WTC11 (cell line): Measurements from ENCODE around the gene MUC4. TPM values are rescaled to one million over a fixed set of nuclear protein-coding genes. Genes with fewer than 3 reads are reported as not detected.

ENCODE experiments used
- ATAC-seq: fragments of 200-7000 bp; cut with Tn5 transposase; 2 replicates; pipeline ENCODE4 v1.10.0; 2021; ENCODE audit warnings: mild to moderate bottlenecking, moderate library complexity
- CTCF ChIA-PET: fragments of 300-600 bp; sonication (Branson Sonifier 250); formaldehyde crosslinking; loops from one replicate; lab custom pipeline; 2021; ENCODE audit warnings: antibody characterized with exemption; lab: Charles Lee
- POLR2A ChIA-PET: fragments of 350-600 bp; sonication (Branson Sonifier 250); formaldehyde crosslinking; loops from one replicate; lab custom pipeline; 2021; ENCODE audit warnings: antibody characterized with exemption; lab: Charles Lee
- DNase-seq: peaks from one replicate; pipeline ENCODE4 v3.0.0; 2021; ENCODE audit warnings: low spot score
- H3K27ac Mint-ChIP-seq: 2 replicates; pipeline ENCODE4 v1.8.0; 2021; ENCODE audit warnings: mixed read lengths
- H3K27me3 Mint-ChIP-seq: 2 replicates; pipeline ENCODE4 v1.8.0; 2021; ENCODE audit warnings: low read depth, mild to moderate bottlenecking, moderate library complexity, mixed read lengths
- H3K36me3 Mint-ChIP-seq: 2 replicates; pipeline ENCODE4 v1.8.0; 2021; ENCODE audit warnings: mixed read lengths
- H3K4me1 Mint-ChIP-seq: 2 replicates; pipeline ENCODE4 v1.8.0; 2022; ENCODE audit warnings: mixed read lengths
- H3K4me3 Mint-ChIP-seq: 2 replicates; pipeline ENCODE4 v1.8.0; 2021; ENCODE audit warnings: mild to moderate bottlenecking, moderate library complexity, mixed read lengths
- H3K9me3 Mint-ChIP-seq: 2 replicates; pipeline ENCODE4 v1.8.0; 2021; ENCODE audit warnings: mixed read lengths
- ATF6 ChIP-seq: sonication (generic); formaldehyde crosslinking; IDR thresholded peaks from 2 replicates; pipeline ENCODE4 v1.8.1; 2023; ENCODE audit warnings: mild to moderate bottlenecking, missing genetic modification reagents
- CDX4 ChIP-seq: fragments of 250-450 bp; sonication (Bioruptor Pico); IDR thresholded peaks from 2 replicates; pipeline ENCODE4 v1.9.0; 2021; ENCODE audit warnings: moderate library complexity, mild to moderate bottlenecking, inconsistent platforms, borderline replicate concordance
- CREB1 ChIP-seq: sonication (generic); formaldehyde crosslinking; IDR thresholded peaks from 2 replicates; pipeline ENCODE4 v1.8.0; 2023; ENCODE audit warnings: mild to moderate bottlenecking, missing genetic modification reagents
- CTCF ChIP-seq: fragments of 200-600 bp; IDR thresholded peaks from 2 replicates; pipeline ENCODE4 v1.8.0; 2022; ENCODE audit warnings: antibody characterized with exemption
- E2F1 ChIP-seq: sonication (generic); formaldehyde crosslinking; IDR thresholded peaks from 2 replicates; pipeline ENCODE4 v1.8.0; 2022; ENCODE audit warnings: mild to moderate bottlenecking, missing genetic modification reagents
- ESRRA ChIP-seq: sonication (generic); formaldehyde crosslinking; IDR thresholded peaks from 2 replicates; pipeline ENCODE4 v1.8.1; 2022; ENCODE audit warnings: mild to moderate bottlenecking, missing genetic modification reagents, borderline replicate concordance
- FOXP1 ChIP-seq: sonication (generic); formaldehyde crosslinking; IDR thresholded peaks from 2 replicates; pipeline ENCODE4 v1.8.0; 2022; ENCODE audit warnings: missing genetic modification reagents, mild to moderate bottlenecking, moderate library complexity, borderline replicate concordance
- FOXP4 ChIP-seq: sonication (generic); formaldehyde crosslinking; IDR thresholded peaks from 2 replicates; pipeline ENCODE4 v1.8.0; 2022; ENCODE audit warnings: mild to moderate bottlenecking, missing genetic modification reagents
- GRHL2 ChIP-seq: fragments of 250-450 bp; sonication (Bioruptor Pico); IDR thresholded peaks from 2 replicates; pipeline ENCODE4 v1.8.0; 2022; ENCODE audit warnings: mild to moderate bottlenecking, moderate library complexity; ENCODE audit not compliant: insufficient replicate concordance, severe bottlenecking
- JAZF1 ChIP-seq: fragments of 250-450 bp; sonication (Bioruptor Pico); IDR thresholded peaks from 2 replicates; pipeline ENCODE4 v1.9.0; 2021; ENCODE audit warnings: moderate library complexity, mild to moderate bottlenecking, inconsistent platforms
- JUN ChIP-seq: sonication (generic); formaldehyde crosslinking; IDR thresholded peaks from 2 replicates; pipeline ENCODE4 v1.8.0; 2023; ENCODE audit warnings: mild to moderate bottlenecking, missing genetic modification reagents
- NR1H2 ChIP-seq: sonication (generic); formaldehyde crosslinking; IDR thresholded peaks from 2 replicates; pipeline ENCODE4 v1.9.0; 2021; ENCODE audit warnings: mild to moderate bottlenecking, moderate library complexity, missing genetic modification reagents
- PRDM15 ChIP-seq: sonication (generic); formaldehyde crosslinking; IDR thresholded peaks from 2 replicates; pipeline ENCODE4 v1.8.0; 2022; ENCODE audit warnings: missing genetic modification reagents
- PRRX2 ChIP-seq: fragments of 250-450 bp; sonication (Bioruptor Pico); IDR thresholded peaks from 2 replicates; pipeline ENCODE4 v1.8.0; 2021; ENCODE audit warnings: mild to moderate bottlenecking
- SMAD3 ChIP-seq: sonication (generic); formaldehyde crosslinking; IDR thresholded peaks from 2 replicates; pipeline ENCODE4 v1.8.0; 2022; ENCODE audit warnings: missing genetic modification reagents, mild to moderate bottlenecking, borderline replicate concordance
- TEAD4 ChIP-seq: sonication (generic); formaldehyde crosslinking; IDR thresholded peaks from 2 replicates; pipeline ENCODE4 v1.8.0; 2022; ENCODE audit warnings: mild to moderate bottlenecking, missing genetic modification reagents
- ZNF416 ChIP-seq: fragments of 250-450 bp; sonication (Bioruptor Pico); IDR thresholded peaks from 2 replicates; pipeline ENCODE4 v1.9.0; 2021; ENCODE audit warnings: mild to moderate bottlenecking, inconsistent platforms
- total RNA-seq: library from RNA; stranded (reverse); gene quantifications from 3 replicates; pipeline ENCODE4 v1.2.3, GENCODE V29; 2021

The MUC4 gene
- total RNA-seq, 1 experiment from 2014 or later, result 2.1 TPM

GRCh38 chr3:195736866-195737490, 74.8 kb downstream of the MUC4 start:
- POLR2A ChIA-PET, result no interaction called here
- TF ChIP-seq JAZF1 (no peak), ATF6 (CRISPR knock-in tag) (no peak), PRDM15 (no peak), PRRX2 (CRISPR knock-in tag) (no peak), CREB1 (CRISPR knock-in tag) (no peak), FOXP4 (CRISPR knock-in tag) (no peak), CDX4 (CRISPR knock-in tag) (no peak), E2F1 (CRISPR knock-in tag) (no peak), ZNF416 (CRISPR knock-in tag) (no peak), NR1H2 (CRISPR knock-in tag) (no peak), JUN (CRISPR knock-in tag) (no peak), GRHL2 (CRISPR knock-in tag) (no peak), TEAD4 (CRISPR knock-in tag) (no peak), SMAD3 (CRISPR knock-in tag) (no peak), FOXP1 (CRISPR knock-in tag) (no peak), ESRRA (CRISPR knock-in tag) (no peak), CTCF (no peak)
- TF ChIP-seq, all 79 proteins: peak for 0
- CTCF ChIA-PET, result interaction anchor here (1.3 kb wide), 1 partner anchor 114 kb away, joined by 4 read pairs; no protein-coding TSS in a partner anchor
- H3K9me3 Mint-ChIP-seq, result peaks cover 5% of the 10 kb centered on the region
- DNase-seq, result no peak
- H3K4me1 Mint-ChIP-seq, result no peaks in the 10 kb centered on the region
- H3K4me3 Mint-ChIP-seq, result no peak overlapping the region
- no peak for ATAC-seq
- H3K27me3 Mint-ChIP-seq, result no peaks in the 10 kb centered on the region; the same call in 1 of the 2 replicates
- no peaks in the 10 kb centered on the region for H3K36me3 Mint-ChIP-seq
- H3K27ac Mint-ChIP-seq, result no peak overlapping the region
